H9 (cell line): ENCODE data around the gene ASTN1. TPM values are rescaled to one million over a fixed set of nuclear protein-coding genes. Genes with fewer than 3 reads are reported as not detected.

Source experiments
- DNase-seq: peaks from one replicate; pipeline ENCODE4 v3.0.0-alpha.2; 2017
- H2AFZ ChIP-seq: one replicate; pipeline ENCODE4 v1.6.1; 2013; ENCODE audit warnings: mild to moderate bottlenecking, low read length, control low read depth, moderate library complexity
- H2AK5ac ChIP-seq: 2 replicates; pipeline ENCODE4 v1.6.1; 2013; ENCODE audit warnings: low read length, control low read depth, mixed read lengths; ENCODE audit not compliant: insufficient read length
- H2BK120ac ChIP-seq: one replicate; pipeline ENCODE4 v1.6.1; 2013; ENCODE audit warnings: low read depth, mild to moderate bottlenecking, low read length, control low read depth, inconsistent platforms; ENCODE audit not compliant: poor library complexity, severe bottlenecking
- H2BK12ac ChIP-seq: 2 replicates; pipeline ENCODE4 v1.6.1; 2013; ENCODE audit warnings: low read length, control low read depth, mixed read lengths, low read depth; ENCODE audit not compliant: insufficient read length
- H2BK15ac ChIP-seq: 2 replicates; pipeline ENCODE4 v1.6.1; 2013; ENCODE audit warnings: low read depth, low read length, control low read depth
- H2BK20ac ChIP-seq: one replicate; pipeline ENCODE4 v1.6.1; 2013; ENCODE audit warnings: low read depth, mild to moderate bottlenecking, low read length, control low read depth, inconsistent platforms; ENCODE audit not compliant: poor library complexity, severe bottlenecking
- H2BK5ac ChIP-seq: 2 replicates; pipeline ENCODE4 v1.6.1; 2013; ENCODE audit warnings: low read length, control low read depth, mixed read lengths; ENCODE audit not compliant: insufficient read length
- H3K14ac ChIP-seq: 2 replicates; pipeline ENCODE4 v1.6.1; 2013; ENCODE audit warnings: low read length, control low read depth; ENCODE audit not compliant: insufficient read depth
- H3K18ac ChIP-seq: 2 replicates; pipeline ENCODE4 v1.6.1; 2013; ENCODE audit warnings: low read depth, mild to moderate bottlenecking, mixed read lengths, low read length, control low read depth; ENCODE audit not compliant: insufficient read length
- H3K23ac ChIP-seq: 2 replicates; pipeline ENCODE4 v1.6.1; 2013; ENCODE audit warnings: low read length, control low read depth, mixed read lengths, low read depth; ENCODE audit not compliant: insufficient read length
- H3K23me2 ChIP-seq: 2 replicates; pipeline ENCODE4 v1.6.1; 2013; ENCODE audit warnings: low read depth, mild to moderate bottlenecking, mixed read lengths, low read length, control low read depth; ENCODE audit not compliant: insufficient read length, poor library complexity, severe bottlenecking
- H3K27ac ChIP-seq: 2 replicates; pipeline ENCODE4 v1.5.1; 2013; ENCODE audit warnings: low read length, control low read depth, mixed read lengths, low read depth; ENCODE audit not compliant: insufficient read length
- H3K27me3 ChIP-seq: 2 replicates; pipeline ENCODE4 v1.6.1; 2013; ENCODE audit warnings: low read length, control low read depth, inconsistent platforms; ENCODE audit not compliant: insufficient read depth
- H3K4ac ChIP-seq: 2 replicates; pipeline ENCODE4 v1.6.1; 2013; ENCODE audit warnings: low read depth, mild to moderate bottlenecking, control low read depth, inconsistent platforms, low read length, moderate library complexity
- H3K4me1 ChIP-seq: 2 replicates; pipeline ENCODE4 v1.6.1; 2013; ENCODE audit warnings: low read length, control low read depth, inconsistent platforms; ENCODE audit not compliant: insufficient read depth
- H3K4me2 ChIP-seq: 2 replicates; pipeline ENCODE4 v1.6.1; 2013; ENCODE audit warnings: low read length, control low read depth, mixed read lengths; ENCODE audit not compliant: insufficient read length, insufficient read depth
- H3K56ac ChIP-seq: 2 replicates; pipeline ENCODE4 v1.6.1; 2013; ENCODE audit warnings: low read depth, mild to moderate bottlenecking, mixed read lengths, low read length, control low read depth; ENCODE audit not compliant: insufficient read length
- H3K79me1 ChIP-seq: 2 replicates; pipeline ENCODE4 v1.6.1; 2013; ENCODE audit warnings: low read depth, mild to moderate bottlenecking, moderate library complexity, low read length, control low read depth, inconsistent platforms; ENCODE audit not compliant: insufficient read depth, poor library complexity, severe bottlenecking
- H3K79me2 ChIP-seq: 2 replicates; pipeline ENCODE4 v1.6.1; 2013; ENCODE audit warnings: low read length, control low read depth, inconsistent platforms; ENCODE audit not compliant: insufficient read depth
- H3K9ac ChIP-seq: 2 replicates; pipeline ENCODE4 v1.6.1; 2013; ENCODE audit warnings: low read length, control low read depth, mixed read lengths; ENCODE audit not compliant: insufficient read length; ENCODE audit errors: extremely low read depth
- H3K9me3 ChIP-seq: one replicate; pipeline ENCODE4 v1.6.1; 2013; ENCODE audit warnings: low read depth, low read length, inconsistent platforms; ENCODE audit not compliant: control insufficient read depth
- H3T11ph ChIP-seq: one replicate; pipeline ENCODE4 v1.6.1; 2013; ENCODE audit warnings: mild to moderate bottlenecking, low read length, control low read depth, inconsistent platforms
- H4K20me1 ChIP-seq: one replicate; pipeline ENCODE4 v1.6.1; 2013; ENCODE audit not compliant: control insufficient read depth, insufficient read length, insufficient read depth
- H4K5ac ChIP-seq: 2 replicates; pipeline ENCODE4 v1.6.1; 2013; ENCODE audit warnings: low read depth, mild to moderate bottlenecking, mixed read lengths, low read length, control low read depth; ENCODE audit not compliant: insufficient read length
- H4K8ac ChIP-seq: replicated peaks from 2 replicates; pipeline ENCODE4 v1.6.1; 2013; ENCODE audit warnings: low read length, control low read depth, mixed read lengths, low read depth; ENCODE audit not compliant: insufficient read length
- H4K91ac ChIP-seq: 2 replicates; pipeline ENCODE4 v1.6.1; 2013; ENCODE audit warnings: low read depth, mild to moderate bottlenecking, moderate library complexity, mixed read lengths, low read length, control low read depth; ENCODE audit not compliant: insufficient read length
- H3K27ac Mint-ChIP-seq, 3 experiments: 2 replicates in 2 of 3; 3 replicates in 1 of 3; pipeline ENCODE4 v1.8.0; 2020 to 2021; ENCODE audit warnings: mixed read lengths in 3 of 3, mild to moderate bottlenecking in 1 of 3, moderate library complexity in 1 of 3
- H3K27me3 Mint-ChIP-seq: 2 replicates; pipeline ENCODE4 v1.8.0; 2021; ENCODE audit warnings: low read depth, mild to moderate bottlenecking, moderate library complexity, mixed read lengths
- H3K36me3 Mint-ChIP-seq, 3 experiments: 2 replicates in 2 of 3; 3 replicates in 1 of 3; pipeline ENCODE4 v1.8.0; 2020 to 2021; ENCODE audit warnings: low read depth in 3 of 3, mixed read lengths in 3 of 3; ENCODE audit not compliant: insufficient read depth in 1 of 3
- H3K4me1 Mint-ChIP-seq, 2 experiments: 2 replicates each; pipeline ENCODE4 v1.8.0; 2020; ENCODE audit warnings: mixed read lengths in 2 of 2
- H3K4me3 Mint-ChIP-seq, 2 experiments: 2 replicates in 1 of 2; 3 replicates in 1 of 2; pipeline ENCODE4 v1.8.0; 2020 to 2021; ENCODE audit warnings: mild to moderate bottlenecking in 2 of 2, mixed read lengths in 2 of 2, moderate library complexity in 1 of 2
- H3K9me3 Mint-ChIP-seq, 2 experiments: 2 replicates in 1 of 2; 3 replicates in 1 of 2; pipeline ENCODE4 v1.8.0; 2020; ENCODE audit warnings: mild to moderate bottlenecking in 2 of 2, mixed read lengths in 2 of 2, moderate library complexity in 1 of 2
- WGBS: extraction: QIAGEN DNeasy Blood & Tissue Kit; methylation state at CpG from one replicate; pipeline ENCODE4 v1.1.7; 2013; ENCODE audit warnings: missing lambda C conversion rate, low lambda C conversion rate, mixed read lengths; ENCODE audit not compliant: insufficient read length; ENCODE audit errors: extremely low coverage; 5-methylcytosine and 5-hydroxymethylcytosine counted together
- total RNA-seq: library from RNA; stranded (reverse); gene quantifications from 2 replicates; pipeline ENCODE4 v1.2.1, GENCODE V29; 2021
- TF ChIP-seq, protein P1 (sequence below): fragments of 200-600 bp; sonication (generic); conservative IDR thresholded peaks from 3 replicates; pipeline ENCODE4 v1.8.0; 2021; ENCODE audit warnings: antibody characterized with exemption, mild to moderate bottlenecking

Gene ASTN1
- total RNA-seq, 1 experiment from 2014 or later = 0.98 TPM

DNA sequence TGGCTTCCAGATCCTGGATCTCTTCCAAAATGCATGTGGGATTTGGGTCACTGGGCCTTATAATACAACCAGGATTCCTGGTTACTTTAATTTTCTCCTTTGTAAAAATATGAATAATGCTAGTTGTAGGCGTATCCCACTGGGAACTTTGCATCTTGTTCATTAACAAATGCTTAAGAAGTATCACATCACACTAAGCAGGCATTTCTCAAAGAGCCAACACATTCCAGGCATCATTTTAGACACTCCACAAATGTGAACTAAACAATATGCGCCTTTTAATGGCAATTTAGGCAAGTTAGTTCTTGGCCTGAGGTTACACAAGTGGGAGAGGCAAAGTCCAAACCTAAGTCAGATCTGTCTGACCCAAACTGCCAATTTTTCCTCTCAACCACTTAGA, 22.1 kb upstream of the ASTN1 start:
- Histone ChIP-seq H2BK12ac (no peak overlapping the region), H2BK5ac (no peak overlapping the region), H2BK20ac (no peak overlapping the region), H3K27ac (no peak overlapping the region), H3K56ac (no peak overlapping the region), H3K79me2 (no peaks in the 10 kb centered on the region), H3K79me1 (no peaks in the 10 kb centered on the region), H2BK15ac (no peak overlapping the region), H4K8ac (no peak overlapping the region), H3K27me3 (no peaks in the 10 kb centered on the region), H4K20me1 (no peaks in the 10 kb centered on the region), H3K4ac (no peak overlapping the region), H2AK5ac (no peak overlapping the region), H4K91ac (no peak overlapping the region), H3K23ac (no peak overlapping the region), H2BK120ac (no peak overlapping the region), H3K18ac (no peak overlapping the region), H3K9ac (no peak overlapping the region), H2AFZ (no peak overlapping the region), H3K23me2 (peaks cover 3% of the 10 kb centered on the region), H3T11ph (no peak overlapping the region), H3K4me1 (no peaks in the 10 kb centered on the region), H4K5ac (no peak overlapping the region), H3K9me3 (no peaks in the 10 kb centered on the region), H3K4me2 (no peak overlapping the region), H3K14ac (no peak overlapping the region)
- no peaks in the 10 kb centered on the region for H3K36me3 Mint-ChIP-seq
- peaks cover 0 to 2% of the 10 kb centered on the region in 2 experiments; a peak in 1 of 5 replicates for H3K9me3 Mint-ChIP-seq
- peaks cover 4% of the 10 kb centered on the region in 2 experiments; a peak in 3 of 4 replicates for H3K4me1 Mint-ChIP-seq
- H3K4me3 Mint-ChIP-seq = no peak overlapping the region
- peaks cover 50% of the 10 kb centered on the region for H3K27me3 Mint-ChIP-seq
- TF ChIP-seq, protein P1, sequence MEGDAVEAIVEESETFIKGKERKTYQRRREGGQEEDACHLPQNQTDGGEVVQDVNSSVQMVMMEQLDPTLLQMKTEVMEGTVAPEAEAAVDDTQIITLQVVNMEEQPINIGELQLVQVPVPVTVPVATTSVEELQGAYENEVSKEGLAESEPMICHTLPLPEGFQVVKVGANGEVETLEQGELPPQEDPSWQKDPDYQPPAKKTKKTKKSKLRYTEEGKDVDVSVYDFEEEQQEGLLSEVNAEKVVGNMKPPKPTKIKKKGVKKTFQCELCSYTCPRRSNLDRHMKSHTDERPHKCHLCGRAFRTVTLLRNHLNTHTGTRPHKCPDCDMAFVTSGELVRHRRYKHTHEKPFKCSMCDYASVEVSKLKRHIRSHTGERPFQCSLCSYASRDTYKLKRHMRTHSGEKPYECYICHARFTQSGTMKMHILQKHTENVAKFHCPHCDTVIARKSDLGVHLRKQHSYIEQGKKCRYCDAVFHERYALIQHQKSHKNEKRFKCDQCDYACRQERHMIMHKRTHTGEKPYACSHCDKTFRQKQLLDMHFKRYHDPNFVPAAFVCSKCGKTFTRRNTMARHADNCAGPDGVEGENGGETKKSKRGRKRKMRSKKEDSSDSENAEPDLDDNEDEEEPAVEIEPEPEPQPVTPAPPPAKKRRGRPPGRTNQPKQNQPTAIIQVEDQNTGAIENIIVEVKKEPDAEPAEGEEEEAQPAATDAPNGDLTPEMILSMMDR = no peak
- no peak overlapping the region for H3K27ac Mint-ChIP-seq
- WGBS = no CpG with 5 or more reads among the region's 2 CpGs
- no peak for DNase-seq
